ENCODE measurements around the gene ARMC8.

ARMC8 gene

GRCh38 chr3:138328341-138328740, 141.2 kb downstream of the ARMC8 start:
- no peak for DNase-seq (ENCODE audit: low read depth)
- no peak overlapping the region for H3K4me3 ChIP-seq (ENCODE audit: low read depth, low read length)
- in situ Hi-C loops (cut with HindIII; ENCODE audit: low sequenced_read_pairs) = no loop called here
- TF ChIP-seq CTCF (IDR thresholded peaks at IDR 0.05; ENCODE audit: low read depth, low read length, missing control alignments) = no peak

GRCh38 chr3:138329127-138329983, 142.3 kb downstream of the ARMC8 start, which contains the start of gene NME9:
Gene NME9, minus strand, starts transcription at chr3:138329851. Its CDS starts 516 bp downstream, at chr3:138329335.
- H3K4me3 ChIP-seq (ENCODE audit: low read depth, low read length) = peak within 1 kb of the TSS; percentile 68
- no peak for DNase-seq (ENCODE audit: low read depth)
- TF ChIP-seq CTCF (IDR thresholded peaks at IDR 0.05; ENCODE audit: low read depth, low read length, missing control alignments) = peak; percentile 88
- in situ Hi-C loops (cut with HindIII; ENCODE audit: low sequenced_read_pairs) = no loop called here

GRCh38 chr3:138329984-138330293, 142.8 kb downstream of the ARMC8 start:
- no peak for TF ChIP-seq CTCF (IDR thresholded peaks at IDR 0.05; ENCODE audit: low read depth, low read length, missing control alignments)
- in situ Hi-C loops (cut with HindIII; ENCODE audit: low sequenced_read_pairs) = no loop called here
- H3K4me3 ChIP-seq (ENCODE audit: low read depth, low read length) = peak overlapping the region; percentile 68
- no peak for DNase-seq (ENCODE audit: low read depth)

GRCh38 chr3:138331143-138331894, 144.2 kb downstream of the ARMC8 start:
- in situ Hi-C loops (cut with HindIII; ENCODE audit: low sequenced_read_pairs) = no loop called here

GRCh38 chr3:138332472-138333073, 145.5 kb downstream of the ARMC8 start:
- DNase-seq (ENCODE audit: low read depth) = no peak
- peak; percentile 56 for TF ChIP-seq CTCF (IDR thresholded peaks at IDR 0.05; ENCODE audit: low read depth, low read length, missing control alignments)
- in situ Hi-C loops (cut with HindIII; ENCODE audit: low sequenced_read_pairs) = no loop called here
- no peak overlapping the region for H3K4me3 ChIP-seq (ENCODE audit: low read depth, low read length)

More at GRCh38 chr3:138331143-138331894, 144.2 kb downstream of the ARMC8 start:
- peak; percentile 39 for TF ChIP-seq CTCF (IDR thresholded peaks at IDR 0.05; ENCODE audit: low read depth, low read length, missing control alignments)
- DNase-seq (ENCODE audit: low read depth) = no peak
- no peak overlapping the region for H3K4me3 ChIP-seq (ENCODE audit: low read depth, low read length)

- no peak overlapping the region for H3K4me3 ChIP-seq (ENCODE audit: low read depth, low read length)
- DNase-seq (ENCODE audit: low read depth) = no peak
- no peak for TF ChIP-seq CTCF (IDR thresholded peaks at IDR 0.05; ENCODE audit: low read depth, low read length, missing control alignments)
- in situ Hi-C loops (cut with HindIII; ENCODE audit: low sequenced_read_pairs) = no loop called here
Observed at GRCh38 chr3:138334608-138335007, 147.5 kb downstream of the ARMC8 start.

All from astrocyte of the cerebellum (primary cell).